GM12892 (cell line): Measurements from ENCODE around the gene MAP10.

Experiments used
- POLR2A ChIP-seq: IDR thresholded peaks from 2 replicates; pipeline ENCODE4 v1.6.1; 2011; ENCODE audit warnings: low read depth, low read length, control low read depth
- POLR2AphosphoS5 ChIP-seq: IDR thresholded peaks from 2 replicates; pipeline ENCODE4 v1.6.1; 2011; ENCODE audit warnings: low read depth, low read length, control low read depth
- TAF1 ChIP-seq: IDR thresholded peaks from 2 replicates; pipeline ENCODE4 v1.6.1; 2011; ENCODE audit warnings: low read depth, mild to moderate bottlenecking, control low read depth, low read length, borderline replicate concordance

DNA sequence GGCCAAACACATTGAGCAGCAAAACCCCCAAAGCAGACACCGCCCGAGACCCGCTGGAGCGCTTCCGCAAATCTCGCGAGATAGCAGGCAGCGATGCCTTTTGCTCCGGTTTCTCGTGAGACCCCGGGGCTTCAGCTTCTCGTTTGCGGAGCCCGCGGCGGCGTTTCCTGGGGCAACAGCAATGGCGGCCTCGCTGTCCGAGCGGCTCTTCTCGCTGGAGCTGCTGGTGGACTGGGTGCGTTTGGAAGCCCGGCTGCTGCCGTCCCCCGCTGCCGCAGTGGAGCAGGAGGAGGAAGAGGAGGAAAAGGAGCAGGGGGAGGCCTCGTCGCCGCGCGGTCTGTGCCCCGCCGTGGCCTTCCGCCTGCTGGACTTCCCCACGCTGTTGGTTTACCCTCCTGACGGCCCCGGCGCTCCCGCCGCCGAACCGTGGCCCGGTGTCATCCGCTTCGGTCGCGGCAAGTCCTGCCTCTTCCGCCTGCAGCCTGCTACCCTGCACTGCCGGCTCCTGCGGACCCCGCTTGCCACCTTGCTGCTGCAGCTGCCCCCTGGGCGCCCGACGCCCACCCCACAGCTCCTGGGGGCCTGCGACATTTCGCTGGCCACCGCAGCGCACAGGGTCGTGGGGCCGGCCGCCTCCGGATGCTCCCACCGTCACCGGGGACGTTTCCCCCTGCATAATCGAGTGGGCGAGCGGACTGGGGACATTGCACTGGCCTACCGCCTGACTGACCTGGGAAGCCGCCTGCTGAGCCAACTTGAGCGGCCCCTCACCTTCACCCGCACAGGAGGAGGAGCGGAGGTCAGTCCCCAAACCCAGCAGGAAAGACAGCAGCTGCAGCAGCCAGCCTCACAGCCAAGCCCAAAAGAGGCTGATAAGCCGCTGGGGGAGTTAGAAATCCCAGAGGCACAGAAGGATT is at the start of gene MAP10:
- TF ChIP-seq POLR2AphosphoS5 (peak; percentile 31; the same call in 1 of the 2 replicates), POLR2A (peak; percentile 57; the same call in 1 of the 2 replicates), TAF1 (no peak)
